Liver (tissue), 9 donors: ENCODE measurements around the gene ALDOA. TPM values are rescaled to one million over a fixed set of nuclear protein-coding genes. Genes with fewer than 3 reads are reported as not detected.

Source experiments
- DNase-seq: peaks from one replicate; pipeline ENCODE4 v3.0.0-alpha.2; 2017; ENCODE audit warnings: low spot score
- H3K27ac ChIP-seq, 2 donors: one replicate each; pipeline ENCODE4 v1.7.0; 2013; ENCODE audit warnings: inconsistent platforms in 2 of 2, low read length in 2 of 2, control low read depth in 1 of 2, low read depth in 1 of 2, mild to moderate bottlenecking in 1 of 2
- H3K27me3 ChIP-seq, 4 donors: one replicate each; pipeline versions ENCODE4 v1.6.1 to v1.7.0; 2013; ENCODE audit warnings: low read length in 3 of 4, inconsistent platforms in 1 of 4, mild to moderate bottlenecking in 1 of 4, moderate library complexity in 1 of 4; ENCODE audit not compliant: control insufficient read depth in 4 of 4, insufficient read depth in 4 of 4
- H3K36me3 ChIP-seq, 4 donors: one replicate each; pipeline versions ENCODE4 v1.6.1 to v1.7.0; 2013; ENCODE audit warnings: low read length in 3 of 4, mild to moderate bottlenecking in 3 of 4, low read depth in 1 of 4, moderate library complexity in 1 of 4; ENCODE audit not compliant: control insufficient read depth in 4 of 4, insufficient read depth in 3 of 4
- H3K4me1 ChIP-seq, 4 donors: one replicate each; pipeline versions ENCODE4 v1.6.1 to v1.7.0; 2013; ENCODE audit warnings: low read length in 3 of 4, mild to moderate bottlenecking in 3 of 4, moderate library complexity in 1 of 4; ENCODE audit not compliant: control insufficient read depth in 4 of 4, insufficient read depth in 4 of 4
- H3K4me3 ChIP-seq, 3 donors: one replicate each; pipeline versions ENCODE4 v1.6.1 to v1.7.0; 2013; ENCODE audit warnings: low read length in 3 of 3, control low read depth in 1 of 3, low read depth in 1 of 3, mild to moderate bottlenecking in 1 of 3
- H3K9ac ChIP-seq, 2 donors: one replicate each; pipeline ENCODE4 v1.7.0; 2013; ENCODE audit warnings: low read length in 2 of 2, mild to moderate bottlenecking in 2 of 2, moderate library complexity in 2 of 2, control low read depth in 1 of 2, low read depth in 1 of 2
- H3K9me3 ChIP-seq, 4 donors: one replicate each; pipeline versions ENCODE4 v1.6.1 to v1.7.0; 2013; ENCODE audit warnings: low read length in 3 of 4; ENCODE audit not compliant: control insufficient read depth in 4 of 4
- EGR1 ChIP-seq, 2 donors: IDR thresholded peaks; 2 replicates each; pipeline ENCODE4 v1.6.1; 2016 to 2018; ENCODE audit warnings: antibody characterized with exemption in 2 of 2, low read depth in 2 of 2
- FOXA1 ChIP-seq: IDR thresholded peaks from 2 replicates; pipeline ENCODE4 v1.6.1; 2016; ENCODE audit warnings: antibody characterized with exemption
- FOXA2 ChIP-seq: IDR thresholded peaks from 2 replicates; pipeline ENCODE4 v1.6.1; 2016; ENCODE audit warnings: antibody characterized with exemption
- GABPA ChIP-seq, 2 donors: IDR thresholded peaks in 1 of 2; conservative IDR thresholded peaks in 1 of 2; 2 replicates each; pipeline ENCODE4 v1.6.1; 2016; ENCODE audit warnings: antibody characterized with exemption in 2 of 2, mild to moderate bottlenecking in 1 of 2, moderate library complexity in 1 of 2
- HNF4A ChIP-seq, 2 donors: conservative IDR thresholded peaks; 2 replicates each; pipeline ENCODE4 v1.6.1; 2016; ENCODE audit warnings: antibody characterized with exemption in 2 of 2, mild to moderate bottlenecking in 2 of 2
- NR2F2 ChIP-seq: IDR thresholded peaks from 2 replicates; pipeline ENCODE4 v1.6.1; 2016; ENCODE audit warnings: antibody characterized with exemption
- RAD21 ChIP-seq, 2 donors: IDR thresholded peaks; 2 replicates each; pipeline ENCODE4 v1.6.1; 2016; ENCODE audit warnings: antibody characterized with exemption in 2 of 2, mild to moderate bottlenecking in 2 of 2
- RXRA ChIP-seq, 2 donors: IDR thresholded peaks; 2 replicates each; pipeline ENCODE4 v1.6.1; 2017 to 2018; ENCODE audit warnings: antibody characterized with exemption in 2 of 2, mild to moderate bottlenecking in 1 of 2
- SP1 ChIP-seq: IDR thresholded peaks from 2 replicates; pipeline ENCODE4 v1.6.1; 2018; ENCODE audit warnings: antibody characterized with exemption, mild to moderate bottlenecking
- YY1 ChIP-seq: IDR thresholded peaks from 2 replicates; pipeline ENCODE4 v1.6.1; 2016; ENCODE audit warnings: antibody characterized with exemption, mild to moderate bottlenecking
- WGBS: extraction: QIAGEN DNeasy Blood & Tissue Kit; methylation state at CpG from one replicate; pipeline ENCODE4 v1.1.7; 2013; 5-methylcytosine and 5-hydroxymethylcytosine counted together
- polyA plus RNA-seq, 2 donors: library from polyadenylated mRNA; stranded (reverse) in 1 of 2; unstranded in 1 of 2; fragments of 200-250 nt in 1 of 2; fragments of >200 nt in 1 of 2; fragmentation: Nextera tagmentation in 1 of 2; extraction: Ambion mirVana in 1 of 2; gene quantifications; one replicate each; pipeline versions ENCODE4 v1.2.1 to v1.2.3, GENCODE V29; 2013 to 2015
- total RNA-seq, 2 donors: library from RNA; depleted of rRNA; stranded (reverse); fragments of >200 nt; gene quantifications; one replicate each; pipeline ENCODE4 v1.2.3, GENCODE V29; 2014
- TF ChIP-seq, protein P1 (sequence below): fragments of 150-350 bp; IDR thresholded peaks from 2 replicates; pipeline ENCODE4 v1.5.1; 2017; ENCODE audit warnings: improper control_type of control experiment, low read depth, low read length; ENCODE audit not compliant: missing input control
- TF ChIP-seq, protein P2 (sequence below): IDR thresholded peaks from 2 replicates; pipeline ENCODE4 v1.6.1; 2016; ENCODE audit warnings: antibody characterized with exemption, mild to moderate bottlenecking
- TF ChIP-seq, protein P3 (sequence below): IDR thresholded peaks from 2 replicates; pipeline ENCODE4 v1.6.1; 2016; ENCODE audit warnings: antibody characterized with exemption
- donor health status: healthy.
- donor health status: healthy.
- donor health status: healthy.
- donor health status: healthy.
- donor health status: healthy.

ALDOA gene
- total and polyA plus RNA-seq, 4 donors, result 96.8 to 251 (median 121) TPM

DNA sequence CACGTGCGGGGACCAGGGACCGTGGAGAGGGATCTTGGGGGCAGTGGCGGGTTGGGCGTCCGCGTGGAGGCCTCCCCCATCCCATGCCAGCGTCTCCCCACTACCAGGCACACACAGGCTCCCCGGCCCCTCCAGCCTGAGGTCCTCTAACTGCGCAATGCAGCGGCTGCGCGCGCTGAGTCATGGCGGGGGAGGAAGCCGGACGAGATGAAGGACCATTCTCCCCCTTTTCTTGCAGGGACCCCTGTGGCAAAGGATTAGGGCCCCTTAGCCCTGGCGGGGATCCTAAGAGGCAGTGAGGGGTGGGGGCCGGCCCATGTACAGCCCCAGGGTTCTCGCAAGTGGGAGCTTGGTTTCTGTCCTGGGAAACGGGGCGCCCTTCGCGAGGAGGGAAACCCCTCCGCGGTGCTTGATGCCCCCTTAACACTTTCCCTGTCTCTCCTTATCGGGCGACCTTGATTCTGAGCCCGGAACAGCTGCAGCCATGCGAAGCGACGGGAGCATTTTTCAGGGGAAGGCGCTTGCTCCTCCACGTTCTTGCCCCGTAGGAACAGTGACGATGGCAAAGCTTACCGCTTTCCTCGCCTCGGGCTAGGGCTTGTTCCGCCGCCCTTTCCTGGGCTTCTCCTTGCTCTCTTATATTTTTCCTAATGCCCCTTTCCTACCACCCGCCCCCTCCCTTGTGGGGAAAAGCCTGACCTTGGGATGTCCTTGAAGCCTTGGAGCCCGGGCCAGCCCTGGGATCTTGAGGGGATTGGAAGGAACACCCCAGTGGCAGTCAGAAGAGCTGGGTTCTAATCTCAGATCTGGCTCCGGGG lies 592 bp downstream of the ALDOA start:
- Histone ChIP-seq H3K9ac (peak overlapping the region; percentile 95 to 99), H3K4me3 (peak overlapping the region; percentile 66 to 97 (median 83)), H3K9me3 (no peaks in the 10 kb centered on the region), H3K36me3 (peaks cover 11 to 32% (median 31%) of the 10 kb centered on the region in 4 donors), H3K27ac (peak overlapping the region; percentile 99 to 100), H3K4me1 (peaks cover 0 to 34% (median 14%) of the 10 kb centered on the region in 4 donors), H3K27me3 (no peaks in the 10 kb centered on the region)
- WGBS, result under 1% methylated on average over 44 of the region's 44 CpGs
- no peak for DNase-seq
- no peak for TF ChIP-seq RAD21 (IDR thresholded peaks at IDR 0.05)
- TF ChIP-seq SP1, result no peak
- no peak for TF ChIP-seq NR2F2
- no peak for TF ChIP-seq FOXA2

DNA sequence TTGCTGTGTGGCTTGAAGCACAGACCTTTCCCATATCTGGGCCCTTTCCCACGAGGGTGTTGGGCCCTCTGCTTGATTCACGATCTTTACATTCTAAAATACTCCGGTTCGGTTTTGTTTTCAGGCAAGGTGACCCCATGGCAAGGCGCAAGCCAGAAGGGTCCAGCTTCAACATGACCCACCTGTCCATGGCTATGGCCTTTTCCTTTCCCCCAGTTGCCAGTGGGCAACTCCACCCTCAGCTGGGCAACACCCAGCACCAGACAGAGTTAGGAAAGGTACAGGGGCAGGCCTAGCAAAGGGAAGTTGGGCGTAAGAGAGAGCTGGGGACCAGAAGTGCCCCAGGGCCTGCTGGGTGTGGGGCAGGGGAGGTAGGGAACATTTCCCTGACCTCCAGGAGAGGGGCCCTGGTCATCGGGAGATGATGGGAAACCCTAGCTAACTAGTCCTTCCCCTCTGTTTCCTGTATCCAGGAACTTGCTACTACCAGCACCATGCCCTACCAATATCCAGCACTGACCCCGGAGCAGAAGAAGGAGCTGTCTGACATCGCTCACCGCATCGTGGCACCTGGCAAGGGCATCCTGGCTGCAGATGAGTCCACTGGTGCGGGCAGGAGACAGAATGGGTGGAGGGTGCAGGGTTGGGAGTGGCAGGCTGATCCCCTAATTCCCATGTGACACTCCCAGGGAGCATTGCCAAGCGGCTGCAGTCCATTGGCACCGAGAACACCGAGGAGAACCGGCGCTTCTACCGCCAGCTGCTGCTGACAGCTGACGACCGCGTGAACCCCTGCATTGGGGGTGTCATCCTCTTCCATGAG lies 1.4 kb downstream of the ALDOA start:
- WGBS, result 35% methylated on average over 21 of the region's 21 CpGs
- Histone ChIP-seq H3K36me3 (peaks cover 14 to 34% (median 32%) of the 10 kb centered on the region in 4 donors), H3K27me3 (no peaks in the 10 kb centered on the region)

More for the DNA sequence above, 1.4 kb downstream of the ALDOA start:
- no peaks in the 10 kb centered on the region for H3K9me3 ChIP-seq
- H3K4me1 ChIP-seq, result peaks cover 0 to 34% (median 14%) of the 10 kb centered on the region in 4 donors
- H3K27ac ChIP-seq, result peak overlapping the region; percentile 99 to 100
- peak overlapping the region; percentile 95 to 99 for H3K9ac ChIP-seq
- peak overlapping the region; percentile 66 to 97 (median 83) for H3K4me3 ChIP-seq
- TF ChIP-seq, protein P1, sequence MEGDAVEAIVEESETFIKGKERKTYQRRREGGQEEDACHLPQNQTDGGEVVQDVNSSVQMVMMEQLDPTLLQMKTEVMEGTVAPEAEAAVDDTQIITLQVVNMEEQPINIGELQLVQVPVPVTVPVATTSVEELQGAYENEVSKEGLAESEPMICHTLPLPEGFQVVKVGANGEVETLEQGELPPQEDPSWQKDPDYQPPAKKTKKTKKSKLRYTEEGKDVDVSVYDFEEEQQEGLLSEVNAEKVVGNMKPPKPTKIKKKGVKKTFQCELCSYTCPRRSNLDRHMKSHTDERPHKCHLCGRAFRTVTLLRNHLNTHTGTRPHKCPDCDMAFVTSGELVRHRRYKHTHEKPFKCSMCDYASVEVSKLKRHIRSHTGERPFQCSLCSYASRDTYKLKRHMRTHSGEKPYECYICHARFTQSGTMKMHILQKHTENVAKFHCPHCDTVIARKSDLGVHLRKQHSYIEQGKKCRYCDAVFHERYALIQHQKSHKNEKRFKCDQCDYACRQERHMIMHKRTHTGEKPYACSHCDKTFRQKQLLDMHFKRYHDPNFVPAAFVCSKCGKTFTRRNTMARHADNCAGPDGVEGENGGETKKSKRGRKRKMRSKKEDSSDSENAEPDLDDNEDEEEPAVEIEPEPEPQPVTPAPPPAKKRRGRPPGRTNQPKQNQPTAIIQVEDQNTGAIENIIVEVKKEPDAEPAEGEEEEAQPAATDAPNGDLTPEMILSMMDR, result no peak
- TF ChIP-seq RAD21 (IDR thresholded peaks at IDR 0.05) (no peak), HNF4A (conservative IDR thresholded peaks at IDR 0.05) (no peak), FOXA1 (no peak), SP1 (no peak), YY1 (no peak), RXRA (IDR thresholded peaks at IDR 0.05) (no peak), EGR1 (IDR thresholded peaks at IDR 0.05; ENCODE audit: low read depth in 2 of 2) (no peak), GABPA (IDR thresholded peaks at IDR 0.05 in 1 of 2, conservative IDR thresholded peaks at IDR 0.05 in 1 of 2) (no peak)
- TF ChIP-seq, protein P2, sequence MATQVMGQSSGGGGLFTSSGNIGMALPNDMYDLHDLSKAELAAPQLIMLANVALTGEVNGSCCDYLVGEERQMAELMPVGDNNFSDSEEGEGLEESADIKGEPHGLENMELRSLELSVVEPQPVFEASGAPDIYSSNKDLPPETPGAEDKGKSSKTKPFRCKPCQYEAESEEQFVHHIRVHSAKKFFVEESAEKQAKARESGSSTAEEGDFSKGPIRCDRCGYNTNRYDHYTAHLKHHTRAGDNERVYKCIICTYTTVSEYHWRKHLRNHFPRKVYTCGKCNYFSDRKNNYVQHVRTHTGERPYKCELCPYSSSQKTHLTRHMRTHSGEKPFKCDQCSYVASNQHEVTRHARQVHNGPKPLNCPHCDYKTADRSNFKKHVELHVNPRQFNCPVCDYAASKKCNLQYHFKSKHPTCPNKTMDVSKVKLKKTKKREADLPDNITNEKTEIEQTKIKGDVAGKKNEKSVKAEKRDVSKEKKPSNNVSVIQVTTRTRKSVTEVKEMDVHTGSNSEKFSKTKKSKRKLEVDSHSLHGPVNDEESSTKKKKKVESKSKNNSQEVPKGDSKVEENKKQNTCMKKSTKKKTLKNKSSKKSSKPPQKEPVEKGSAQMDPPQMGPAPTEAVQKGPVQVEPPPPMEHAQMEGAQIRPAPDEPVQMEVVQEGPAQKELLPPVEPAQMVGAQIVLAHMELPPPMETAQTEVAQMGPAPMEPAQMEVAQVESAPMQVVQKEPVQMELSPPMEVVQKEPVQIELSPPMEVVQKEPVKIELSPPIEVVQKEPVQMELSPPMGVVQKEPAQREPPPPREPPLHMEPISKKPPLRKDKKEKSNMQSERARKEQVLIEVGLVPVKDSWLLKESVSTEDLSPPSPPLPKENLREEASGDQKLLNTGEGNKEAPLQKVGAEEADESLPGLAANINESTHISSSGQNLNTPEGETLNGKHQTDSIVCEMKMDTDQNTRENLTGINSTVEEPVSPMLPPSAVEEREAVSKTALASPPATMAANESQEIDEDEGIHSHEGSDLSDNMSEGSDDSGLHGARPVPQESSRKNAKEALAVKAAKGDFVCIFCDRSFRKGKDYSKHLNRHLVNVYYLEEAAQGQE, result no peak
- TF ChIP-seq, protein P3, sequence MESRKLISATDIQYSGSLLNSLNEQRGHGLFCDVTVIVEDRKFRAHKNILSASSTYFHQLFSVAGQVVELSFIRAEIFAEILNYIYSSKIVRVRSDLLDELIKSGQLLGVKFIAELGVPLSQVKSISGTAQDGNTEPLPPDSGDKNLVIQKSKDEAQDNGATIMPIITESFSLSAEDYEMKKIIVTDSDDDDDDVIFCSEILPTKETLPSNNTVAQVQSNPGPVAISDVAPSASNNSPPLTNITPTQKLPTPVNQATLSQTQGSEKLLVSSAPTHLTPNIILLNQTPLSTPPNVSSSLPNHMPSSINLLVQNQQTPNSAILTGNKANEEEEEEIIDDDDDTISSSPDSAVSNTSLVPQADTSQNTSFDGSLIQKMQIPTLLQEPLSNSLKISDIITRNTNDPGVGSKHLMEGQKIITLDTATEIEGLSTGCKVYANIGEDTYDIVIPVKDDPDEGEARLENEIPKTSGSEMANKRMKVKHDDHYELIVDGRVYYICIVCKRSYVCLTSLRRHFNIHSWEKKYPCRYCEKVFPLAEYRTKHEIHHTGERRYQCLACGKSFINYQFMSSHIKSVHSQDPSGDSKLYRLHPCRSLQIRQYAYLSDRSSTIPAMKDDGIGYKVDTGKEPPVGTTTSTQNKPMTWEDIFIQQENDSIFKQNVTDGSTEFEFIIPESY, result no peak
- no peak for DNase-seq
